Stimulated activated CD8-positive, alpha-beta memory T cell treated with anti-CD3 and anti-CD28 coated beads, Interleukin-2, amount 100 ng/mL, for 48 hours (primary cell): ENCODE results near the gene CCDC85C.

ENCODE experiments used
- DNase-seq, 2 donors: peaks; one replicate each; pipeline ENCODE4 v3.0.0-alpha.2; 2020; ENCODE audit warnings: low read depth in 2 of 2

CCDC85C gene

GRCh38 chr14:99630202-99630601 lies 26.2 kb upstream of the CCDC85C start:
- DNase-seq, result no peak

GRCh38 chr14:99628887-99629618 lies 25.0 kb upstream of the CCDC85C start:
- peak; percentile 42 to 51 for DNase-seq

DNA sequence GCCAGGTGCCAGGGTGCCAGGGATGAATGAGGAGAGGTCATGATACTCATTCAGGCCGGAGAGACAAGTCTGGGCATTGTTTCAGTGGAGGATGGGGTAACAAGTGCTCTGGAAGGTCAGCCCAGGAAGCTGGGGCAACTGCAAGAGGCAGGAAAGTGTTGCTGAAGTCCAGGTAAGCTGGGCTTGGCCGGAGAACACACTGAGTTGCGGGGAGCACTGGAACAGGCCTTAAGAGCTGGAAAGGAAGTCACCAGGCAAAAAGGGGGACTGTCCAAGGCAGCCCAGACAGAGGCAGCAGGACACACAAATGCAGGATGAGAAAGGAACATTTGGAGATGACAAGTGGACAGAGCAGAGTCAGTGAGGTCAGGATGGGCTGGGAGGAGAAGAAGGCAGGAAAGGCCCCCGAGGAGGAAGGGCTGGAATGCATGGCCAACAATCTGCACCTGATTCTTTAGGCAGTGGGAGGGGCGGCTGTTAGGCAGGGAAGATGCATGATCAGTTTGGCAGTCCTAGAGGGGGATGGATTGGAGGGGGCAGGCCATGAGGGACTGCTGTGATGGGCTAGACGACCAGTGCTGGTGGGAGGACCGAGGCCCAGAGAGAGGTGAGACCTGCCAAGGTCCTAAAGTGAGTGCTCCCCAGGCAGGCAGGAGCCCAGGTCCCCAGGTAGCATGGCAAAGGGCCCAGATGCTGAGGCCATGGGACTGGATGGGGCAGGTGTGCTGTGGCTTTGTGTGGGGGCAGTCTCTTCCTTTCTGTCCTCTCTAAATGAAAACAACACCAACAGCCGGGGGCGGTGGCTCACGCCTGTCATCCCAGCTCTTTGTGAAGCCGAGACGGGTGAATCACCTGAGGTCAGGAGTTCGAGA lies 23.7 kb upstream of the CCDC85C start:
- no peak for DNase-seq

DNA sequence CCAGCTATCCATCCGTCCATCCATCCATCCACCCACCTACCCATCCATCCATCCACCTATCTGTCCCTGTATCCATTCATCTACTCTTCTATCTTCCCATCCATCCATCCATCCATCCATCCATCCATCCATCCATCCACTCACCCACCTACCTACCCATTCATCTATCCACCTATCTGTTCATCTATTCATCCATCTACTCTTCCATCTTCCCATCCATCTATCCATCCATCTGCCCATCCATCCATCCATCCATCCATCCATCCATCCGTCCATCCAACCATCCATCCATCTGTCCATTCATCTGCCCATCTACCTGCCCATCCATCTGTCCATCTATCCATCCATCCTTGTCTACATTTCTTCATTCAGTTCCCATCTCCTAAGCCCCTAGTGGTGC lies 23.1 kb upstream of the CCDC85C start:
- DNase-seq, result no peak

DNA sequence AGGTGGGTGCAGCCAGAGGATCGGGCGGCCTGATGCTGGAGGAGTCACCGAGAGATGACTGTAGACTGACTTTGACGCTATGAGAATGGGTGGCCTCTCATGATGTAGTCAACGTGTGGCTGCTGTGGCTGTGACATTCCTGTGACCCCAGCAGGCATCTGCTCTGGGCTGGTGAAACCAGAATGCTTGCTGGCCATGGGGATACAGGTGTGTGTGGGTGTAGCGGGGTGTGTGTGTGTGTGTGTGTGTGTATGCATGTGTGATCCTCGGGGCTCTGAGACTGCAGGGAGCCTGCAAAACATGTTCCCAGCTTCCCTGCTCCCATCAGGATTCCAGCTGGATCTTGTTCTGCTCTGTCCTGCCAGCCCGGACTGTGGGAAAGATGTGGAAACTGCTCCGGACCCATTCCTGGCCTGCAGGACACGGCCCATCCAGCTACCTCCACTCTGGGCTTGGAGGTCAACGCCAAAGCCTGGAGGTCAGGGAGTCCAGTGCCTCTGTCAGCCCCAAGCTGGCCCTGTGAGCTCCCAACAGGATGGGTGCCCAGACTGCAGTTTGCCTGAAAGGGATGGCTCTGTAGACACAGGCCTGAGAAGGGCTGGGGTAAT lies 22.1 kb upstream of the CCDC85C start:
- DNase-seq, result no peak

- DNase-seq, result no peak
Observed at GRCh38 chr14:99625476-99625875, 21.5 kb upstream of the CCDC85C start.

DNA sequence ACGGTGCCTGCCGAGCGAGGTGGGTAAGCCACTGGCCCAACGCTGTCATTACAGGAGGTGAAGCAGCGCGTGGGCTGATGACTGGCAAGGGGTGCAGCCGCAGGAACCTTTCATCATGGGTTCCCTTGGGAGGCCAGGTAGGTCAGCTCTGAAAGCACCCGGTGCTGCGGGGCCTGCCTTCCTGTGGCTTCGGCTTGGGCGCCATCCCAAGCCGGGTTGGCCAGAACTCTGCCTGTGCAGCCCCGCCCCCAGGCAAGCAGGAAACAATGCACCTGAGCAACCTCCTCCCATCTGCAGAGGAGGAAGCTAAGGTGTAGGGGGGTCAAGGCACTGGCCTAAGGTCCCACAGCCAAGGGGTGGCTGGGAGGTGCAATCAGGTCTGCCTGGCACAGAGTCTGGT lies 21.0 kb upstream of the CCDC85C start:
- DNase-seq, result no peak

DNA sequence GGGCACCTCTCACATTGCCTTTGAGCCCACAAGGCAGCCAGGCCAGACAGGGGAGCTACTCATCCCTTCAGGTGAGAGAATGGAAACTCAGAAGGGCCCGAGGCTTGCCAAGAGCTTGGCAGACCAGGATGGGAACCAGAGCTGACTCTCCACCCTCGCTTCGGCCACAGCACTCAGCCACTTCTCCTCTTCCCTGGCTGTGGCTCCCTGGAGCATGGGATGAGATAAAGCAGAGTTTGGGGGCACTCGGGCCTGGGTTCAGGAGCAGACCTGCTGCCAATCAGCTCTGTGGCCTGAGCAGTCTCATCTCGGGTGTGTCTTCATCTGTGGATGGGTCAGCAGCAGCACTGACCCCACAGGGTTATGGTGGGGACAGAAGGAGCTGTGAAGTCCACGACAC lies 20.0 kb upstream of the CCDC85C start:
- no peak for DNase-seq

GRCh38 chr14:99621948-99622347 lies 17.9 kb upstream of the CCDC85C start:
- no peak for DNase-seq

DNA sequence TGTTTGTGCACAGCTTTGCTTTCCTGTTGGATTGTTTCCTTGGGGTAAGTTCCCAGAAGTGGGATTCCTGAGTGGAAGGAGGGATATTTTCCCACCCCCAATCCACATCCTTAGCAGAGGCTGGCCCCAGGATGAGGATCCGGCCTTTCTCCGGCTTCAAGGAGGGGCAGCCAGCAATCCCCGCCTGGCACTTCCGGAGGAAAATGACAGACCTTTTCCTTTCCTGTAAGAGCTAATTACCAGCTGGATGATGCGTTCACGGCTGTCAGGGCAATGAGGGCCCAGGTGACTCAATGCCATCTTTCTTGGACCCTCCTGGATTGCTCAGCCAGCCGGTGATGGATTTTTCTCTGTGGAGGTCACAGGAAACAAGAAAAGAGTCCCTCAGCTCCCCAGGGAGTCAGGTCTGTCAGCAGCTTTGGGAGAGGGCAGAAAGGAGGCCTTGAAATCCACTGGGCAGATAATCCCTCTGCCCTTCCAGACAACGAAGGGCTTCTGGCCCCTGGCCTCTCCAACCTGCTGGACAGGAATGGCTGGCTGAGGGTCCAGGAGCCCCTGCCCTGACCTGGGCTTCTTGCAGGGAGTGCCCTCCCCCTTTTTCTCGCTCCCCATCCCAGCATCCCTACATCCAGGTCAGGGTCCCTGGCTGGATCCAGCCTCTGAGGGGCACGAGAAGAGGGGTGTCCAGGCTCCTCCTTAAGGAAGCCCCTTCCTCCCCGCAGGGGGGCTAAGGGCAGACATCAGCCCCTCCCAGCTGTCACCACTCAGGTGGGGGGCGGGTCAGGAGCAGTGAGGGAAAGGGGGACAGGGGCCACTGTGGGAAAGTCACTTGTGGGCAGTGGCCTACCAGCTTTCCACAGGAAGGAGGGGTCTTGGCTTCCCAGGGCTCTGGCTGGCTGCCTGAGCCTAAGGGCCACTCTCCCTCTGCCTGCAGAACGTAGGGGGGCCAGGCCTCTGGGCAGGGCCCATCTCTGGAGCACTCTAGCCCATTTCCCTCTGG lies 16.1 kb upstream of the CCDC85C start:
- DNase-seq, result no peak

- no peak for DNase-seq
Observed at GRCh38 chr14:99616832-99617800, 13.1 kb upstream of the CCDC85C start.

GRCh38 chr14:99615497-99616157 lies 11.6 kb upstream of the CCDC85C start:
- DNase-seq, result no peak

- no peak for DNase-seq
Observed at GRCh38 chr14:99612738-99613330, 8.8 kb upstream of the CCDC85C start.

DNA sequence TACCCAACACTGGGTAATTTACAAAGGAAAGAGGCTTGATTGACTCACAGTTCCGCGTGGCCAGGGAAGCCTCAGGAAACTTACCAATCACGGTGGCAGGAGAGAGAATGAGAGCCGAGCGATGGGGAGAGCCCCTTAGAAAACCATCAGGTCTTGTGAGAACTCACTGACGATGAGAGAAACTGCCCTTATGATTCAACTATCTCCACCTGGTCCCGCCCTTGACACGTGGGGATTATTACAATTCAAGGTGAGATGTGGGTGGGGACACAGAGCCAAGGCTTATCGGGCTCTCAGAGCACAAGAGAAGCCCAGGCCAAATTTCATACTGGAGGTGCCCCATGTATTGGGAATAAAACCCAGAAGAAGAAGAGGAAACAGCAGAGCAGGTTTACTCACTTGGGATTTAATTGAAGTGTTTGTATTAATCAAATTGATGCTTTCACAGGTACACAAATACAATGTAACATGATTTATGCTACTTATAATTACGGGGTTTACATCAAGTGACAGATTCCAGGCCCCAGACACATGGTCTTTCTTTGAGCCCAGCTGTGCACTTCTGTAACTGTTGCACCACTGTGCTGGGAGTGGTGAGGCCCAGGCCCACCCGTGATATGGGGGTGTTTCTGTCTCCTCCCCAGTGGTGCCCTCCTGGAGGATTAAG lies 8.2 kb upstream of the CCDC85C start:
- DNase-seq, result no peak

- DNase-seq, result no peak
Observed at GRCh38 chr14:99611646-99612045, 7.6 kb upstream of the CCDC85C start.

GRCh38 chr14:99609245-99610170 lies 5.5 kb upstream of the CCDC85C start:
- DNase-seq, result no peak

- no peak for DNase-seq
Observed at GRCh38 chr14:99608591-99608990, 4.6 kb upstream of the CCDC85C start.

- DNase-seq, result no peak
Observed at GRCh38 chr14:99606359-99606758, 2.4 kb upstream of the CCDC85C start.
